NCI-H1694 treated with DMSO at 0.1 percent for 48 hours (cell line): ENCODE results near the gene SHOC2.

Experiments used
- DNase-seq: peaks from one replicate; lab custom pipeline; 2025; lab: John Stamatoyannopoulos, UW

The SHOC2 gene

DNA sequence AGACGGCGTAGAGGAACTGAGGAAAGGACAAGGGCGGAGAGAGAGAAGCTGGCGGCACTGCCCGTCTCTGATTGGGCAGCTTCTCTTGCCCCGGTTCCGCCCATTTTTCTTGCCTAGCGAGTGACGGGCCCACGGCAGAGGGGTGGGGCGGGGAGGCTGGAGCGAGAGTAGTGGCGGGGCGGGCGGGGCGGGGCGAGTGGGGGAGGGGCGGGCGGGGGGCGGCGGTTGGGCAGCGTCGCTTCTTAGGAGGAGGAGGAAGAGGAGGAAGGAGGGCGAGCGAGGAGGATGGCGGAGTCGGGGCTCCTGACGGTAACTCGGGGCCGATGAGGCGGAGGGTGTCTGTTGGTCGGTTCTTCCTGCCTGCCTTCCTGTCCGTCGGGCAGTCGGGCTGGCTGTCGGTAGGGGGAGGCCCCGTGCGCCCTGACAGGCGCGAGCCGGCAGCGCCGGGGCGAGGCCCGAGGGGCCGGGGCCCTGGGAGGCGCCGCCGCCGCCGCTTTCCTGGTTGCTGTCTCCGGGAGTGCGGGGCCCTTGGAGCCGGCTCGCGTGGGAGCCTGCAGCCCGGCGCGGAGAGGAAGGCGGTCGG, at the start of gene SHOC2:
TSS of gene SHOC2 (plus strand) at position 256 of the 583 bp plus-strand sequence. CDS start 44,755 bp downstream, outside the sequence.
- no peak for DNase-seq

- DNase-seq: no peak
Measured at GRCh38 chr10:110870823-110871297, 48.5 kb upstream of the SHOC2 start.

DNA sequence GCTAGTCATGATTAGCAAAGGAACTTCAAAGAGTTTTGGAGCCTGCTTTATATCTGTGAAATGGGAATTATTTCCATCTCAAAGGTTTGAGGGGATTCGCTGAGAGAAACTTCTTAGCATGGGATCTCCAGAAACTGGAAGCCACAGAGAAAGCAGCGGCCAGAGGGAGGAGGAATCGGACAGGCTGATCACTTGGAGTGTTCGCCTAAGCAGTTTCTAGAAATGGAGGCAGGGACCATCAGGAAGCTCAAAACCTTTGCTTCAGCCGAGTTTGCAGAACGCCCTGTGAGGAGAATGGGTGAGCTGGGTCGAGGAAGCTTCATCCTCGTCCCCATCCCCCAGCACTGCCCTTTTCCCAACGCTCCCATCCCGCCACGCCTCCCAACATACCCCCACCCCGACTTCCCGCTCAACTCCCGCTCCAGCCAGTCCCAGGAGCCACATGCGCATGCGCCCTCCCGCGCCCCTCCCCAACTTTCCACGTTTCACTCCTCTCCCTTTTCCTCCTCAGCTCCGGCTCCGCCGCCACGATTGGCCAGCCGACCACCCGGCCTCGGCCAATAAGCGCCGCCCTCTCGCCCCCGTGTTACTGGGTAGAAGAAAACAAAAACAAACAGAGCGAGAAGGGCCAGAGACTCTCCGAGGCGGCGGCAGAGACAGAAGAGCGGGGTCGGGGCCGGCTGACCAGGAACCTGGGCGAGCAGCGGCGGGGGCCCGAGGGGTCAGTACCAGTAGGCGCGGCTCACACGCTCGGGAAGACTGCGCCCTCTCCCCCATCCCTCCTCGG, 47.9 kb upstream of the SHOC2 start, which contains the start of gene PDCD4:
TSS of gene PDCD4 (plus strand) at position 631 of the 787 bp plus-strand sequence. CDS start 4,100 bp downstream, outside the sequence.
- peak; percentile 87 for DNase-seq

DNA sequence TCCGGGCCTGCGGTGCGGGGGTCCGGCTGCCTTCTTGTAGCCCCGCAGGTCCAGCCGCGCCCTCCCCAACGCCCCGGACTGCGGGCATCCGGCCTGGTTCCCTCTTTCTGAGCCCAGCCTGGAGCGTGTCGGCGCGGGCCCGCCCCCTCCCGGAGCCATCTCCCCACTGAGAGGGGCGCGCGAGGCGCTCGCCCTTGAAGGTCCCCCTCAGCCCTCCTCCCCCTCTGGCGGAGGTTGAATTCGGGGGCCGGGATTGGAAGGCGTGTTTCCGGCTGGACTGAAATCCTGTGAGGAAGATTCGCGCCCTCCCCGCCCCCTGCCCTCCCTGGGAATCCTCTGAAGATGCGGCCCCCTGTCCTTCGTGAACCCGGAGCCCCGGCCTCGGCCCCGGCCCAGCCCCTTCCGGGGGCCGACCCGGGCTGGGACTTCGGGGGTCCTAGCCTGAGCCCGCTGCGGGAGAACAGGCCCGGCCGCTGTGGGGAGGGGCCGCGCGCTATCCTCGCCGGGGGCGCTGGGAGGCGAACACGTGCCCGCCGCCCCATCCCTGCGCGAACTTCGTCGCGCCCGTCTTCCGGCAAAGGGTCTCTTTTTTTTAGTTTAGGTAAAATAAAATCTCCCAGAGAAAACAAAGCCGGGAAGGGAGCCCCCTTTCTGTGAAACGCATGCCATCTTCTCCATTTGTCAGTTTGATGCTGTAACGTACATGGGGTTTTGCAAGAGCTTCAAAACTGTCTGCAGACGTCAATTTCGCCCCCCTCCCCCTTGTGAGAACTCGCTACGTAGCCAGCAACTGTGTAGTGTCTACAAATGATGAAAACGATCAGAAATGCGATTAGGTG, 47.0 kb upstream of the SHOC2 start:
- DNase-seq: peak; percentile 71

DNA sequence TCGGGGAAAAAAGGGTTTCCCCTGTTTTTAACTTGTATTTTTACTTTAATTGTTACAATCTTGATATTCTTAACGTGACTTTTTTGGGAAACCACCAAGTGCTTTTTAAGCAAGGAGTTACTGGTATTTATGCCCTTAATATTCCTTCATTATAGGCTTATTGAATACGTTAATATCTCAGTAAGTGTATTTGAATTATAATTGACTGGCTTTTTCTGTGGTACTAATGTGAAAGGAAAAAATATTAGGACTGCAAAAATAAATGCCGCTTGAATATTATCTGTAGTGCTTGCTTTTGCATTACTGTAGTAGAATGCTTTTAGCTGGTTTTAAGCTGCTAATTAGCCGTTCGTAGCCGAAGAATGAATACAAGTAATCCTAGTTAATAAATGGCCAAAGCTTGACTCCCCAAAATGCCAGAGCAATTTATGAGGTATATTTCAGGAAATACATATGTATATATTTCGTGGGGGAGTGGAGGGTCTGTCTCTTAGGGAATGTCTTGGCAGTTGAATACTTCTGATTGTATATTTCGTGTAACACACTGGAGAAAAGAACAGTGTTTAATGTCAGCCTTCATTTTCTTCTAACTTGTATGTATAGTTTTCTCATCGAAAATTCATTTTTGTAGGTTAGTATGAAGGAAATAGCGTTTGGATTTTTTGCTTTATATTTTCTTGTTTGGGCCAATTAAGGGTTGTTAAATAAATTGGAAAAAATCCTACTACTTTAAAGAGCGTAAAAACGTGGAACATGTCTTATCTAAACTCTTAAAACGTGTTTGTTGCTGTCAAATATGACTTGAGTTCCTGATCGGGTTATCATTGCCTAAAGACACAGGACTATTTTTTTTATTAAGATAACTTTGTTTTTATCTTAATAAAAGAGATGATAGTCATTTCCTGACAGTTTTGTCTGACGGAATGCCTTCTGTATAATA, 46.1 kb upstream of the SHOC2 start:
- peak; percentile 43 for DNase-seq

- no peak for DNase-seq
Measured at GRCh38 chr10:110873951-110874350, 45.5 kb upstream of the SHOC2 start.

DNA sequence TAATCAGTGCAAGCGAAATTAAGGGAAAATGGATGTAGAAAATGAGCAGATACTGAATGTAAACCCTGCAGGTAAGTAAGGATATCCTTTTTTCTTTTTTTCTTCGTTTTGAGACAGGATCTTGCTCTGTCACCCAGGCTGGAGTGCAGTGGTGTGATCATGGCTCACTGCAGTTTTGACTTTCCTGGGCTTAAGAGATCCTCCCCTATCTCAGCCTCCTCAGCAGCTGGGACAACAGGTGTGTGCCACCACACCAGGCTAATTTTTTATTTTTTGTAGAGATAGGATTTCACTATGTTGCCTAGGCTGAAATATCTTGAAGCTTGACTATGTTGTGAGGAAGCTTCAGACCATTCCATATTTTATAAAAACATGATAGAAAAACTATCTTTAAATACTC, 43.4 kb upstream of the SHOC2 start:
- DNase-seq: no peak

GRCh38 chr10:110876788-110877187, 42.6 kb upstream of the SHOC2 start:
- no peak for DNase-seq

GRCh38 chr10:110880012-110880411, 39.4 kb upstream of the SHOC2 start:
- DNase-seq: no peak

- DNase-seq: no peak
Measured at GRCh38 chr10:110881247-110881646, 38.2 kb upstream of the SHOC2 start.

GRCh38 chr10:110881905-110882304, 37.5 kb upstream of the SHOC2 start:
- no peak for DNase-seq

DNA sequence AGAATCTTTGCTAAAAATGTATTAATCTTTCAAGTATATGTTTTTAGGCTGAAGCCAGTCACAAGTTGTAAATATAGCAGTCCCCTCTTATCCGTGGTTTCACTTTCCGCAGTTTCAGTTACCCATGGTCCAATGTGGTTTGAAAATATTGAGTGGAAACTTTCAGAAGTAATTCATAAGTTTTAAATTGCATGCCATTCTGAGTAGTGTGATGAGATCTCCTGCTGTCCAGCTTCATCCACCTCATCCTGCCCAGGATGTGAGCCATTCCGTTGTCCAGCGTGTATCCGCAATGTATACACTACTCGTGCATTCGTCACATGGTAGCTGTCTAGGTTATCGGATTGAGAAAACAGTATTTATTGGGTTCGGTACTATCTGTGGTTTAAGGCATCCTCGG, 35.5 kb upstream of the SHOC2 start:
- no peak for DNase-seq

- no peak for DNase-seq
Measured at GRCh38 chr10:110885932-110886674, 33.3 kb upstream of the SHOC2 start.

- DNase-seq: no peak
Measured at GRCh38 chr10:110887560-110887959, 31.8 kb upstream of the SHOC2 start.

GRCh38 chr10:110892602-110893288, 26.7 kb upstream of the SHOC2 start:
- DNase-seq: no peak

DNA sequence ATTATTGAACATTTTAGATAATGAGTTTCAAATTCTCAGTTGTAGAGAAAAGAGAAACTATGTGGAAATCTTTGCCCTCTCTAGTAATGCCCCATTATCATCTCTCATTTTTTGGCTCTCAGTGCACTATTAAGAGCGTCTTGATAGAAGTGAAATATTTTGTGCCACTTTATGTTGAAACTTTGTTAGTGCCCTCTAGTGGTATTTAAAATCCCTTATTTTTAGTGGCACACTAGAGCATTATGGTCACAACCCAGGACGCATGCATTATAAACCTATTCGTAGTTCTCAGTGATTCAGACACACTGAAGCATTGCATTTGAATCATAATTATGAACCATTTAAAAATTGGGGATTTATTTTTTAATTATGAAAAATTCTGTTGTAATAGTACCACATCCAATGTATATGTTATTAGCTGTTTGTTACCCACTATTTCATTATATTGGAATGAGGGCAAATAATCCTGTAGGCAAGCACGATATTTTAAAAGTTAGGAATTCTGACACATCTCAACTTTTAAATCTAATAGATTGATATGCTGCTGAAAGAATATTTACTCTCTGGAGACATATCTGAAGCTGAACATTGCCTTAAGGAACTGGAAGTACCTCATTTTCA, 25.7 kb upstream of the SHOC2 start:
- peak; percentile 67 for DNase-seq

DNA sequence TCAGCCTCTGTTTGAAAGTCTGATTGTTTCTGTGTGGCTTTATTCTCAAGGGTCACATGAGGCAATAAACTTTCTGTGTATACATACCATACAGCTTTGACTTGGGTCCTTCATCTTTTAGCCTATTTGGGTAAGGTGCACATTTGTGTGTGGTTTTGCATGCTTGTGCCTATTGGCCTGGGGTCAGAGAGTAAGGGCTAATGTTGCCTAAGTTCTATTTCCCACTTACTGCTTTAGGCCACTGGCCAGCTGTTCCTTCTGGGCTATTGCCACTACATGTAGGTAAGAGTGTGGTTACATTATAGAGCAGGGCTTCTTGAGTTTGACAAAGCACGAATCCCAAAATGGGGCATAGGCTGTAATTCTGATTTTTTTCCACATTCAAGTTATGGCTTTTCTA, 22.2 kb upstream of the SHOC2 start:
- no peak for DNase-seq

- no peak for DNase-seq
Measured at GRCh38 chr10:110898391-110898790, 21.0 kb upstream of the SHOC2 start.

DNA sequence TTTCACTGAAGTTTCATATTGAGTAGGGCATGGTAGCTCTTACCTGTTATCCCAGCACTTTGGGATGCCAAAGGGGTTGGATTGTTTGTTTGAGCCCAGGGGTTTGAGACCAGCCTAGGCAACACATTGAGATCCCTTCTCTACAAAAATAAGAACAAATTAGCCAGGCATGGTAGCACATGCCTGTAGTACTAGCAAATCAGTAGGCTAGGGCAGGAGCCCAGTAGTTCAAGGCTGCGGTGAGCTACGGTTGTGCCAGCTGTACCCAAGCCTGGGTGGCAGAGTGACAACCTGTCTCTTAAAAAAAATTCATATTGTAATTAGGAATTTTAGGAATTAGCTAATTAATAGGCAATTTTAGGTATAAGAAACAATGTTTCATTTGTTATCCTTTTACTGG, 18.4 kb upstream of the SHOC2 start:
- DNase-seq: no peak
